Heart left ventricle (tissue), 13 donors: ENCODE results near the gene LAMA2.

ENCODE experiments used
- POLR2A ChIP-seq, 2 donors: fragments of 450-650 bp; IDR thresholded peaks; one replicate each; pipeline ENCODE4 v1.6.1; 2017; ENCODE audit warnings: antibody characterized with exemption in 2 of 2, mild to moderate bottlenecking in 2 of 2, moderate library complexity in 2 of 2
- TF ChIP-seq, protein P1 (sequence below), 12 donors: fragments of 200-600 bp; sonication (generic) in 4 of 12; IDR thresholded peaks; one replicate each; pipeline versions ENCODE4 v1.5.0 to v1.8.0; 2018 to 2022; ENCODE audit warnings: antibody characterized with exemption in 12 of 12, mild to moderate bottlenecking in 5 of 12
- donor health status: ischemic (EF 13 %, LVEDD 7.1; RV severe dilation, severe dysfunction).
- donor health status: DM: no; HTN: yes; CAD: no.
- donor health status: DM: no; HTN: no; CAD: no.
- donor health status: ischemic (EF 25% LVEDD 6.9; RV normal size, moderate dysfunction).
- donor health status: ischemic (EF 25% LVEDD 5.7; RV mildly dilated, moderate dysfunction).
- donor health status: ischemic (EF 35%, LVEDD 5.7; RV mildly dilated, moderate dysfunction).
- donor health status: nonischemic (EF 11% LVEDD 7.7; RV severe dilation, severe dysfunction).
- donor health status: DM: yes; HTN: yes; CAD: no.
- donor health status: PGD.
- donor health status: ischemic (EF 29% LVEDD 5.4; RV normal size, mild dysfunction).
- donor health status: nonischemic (EF 23%, LVEDD 6.1; RV moderate dilation, normal function).

DNA sequence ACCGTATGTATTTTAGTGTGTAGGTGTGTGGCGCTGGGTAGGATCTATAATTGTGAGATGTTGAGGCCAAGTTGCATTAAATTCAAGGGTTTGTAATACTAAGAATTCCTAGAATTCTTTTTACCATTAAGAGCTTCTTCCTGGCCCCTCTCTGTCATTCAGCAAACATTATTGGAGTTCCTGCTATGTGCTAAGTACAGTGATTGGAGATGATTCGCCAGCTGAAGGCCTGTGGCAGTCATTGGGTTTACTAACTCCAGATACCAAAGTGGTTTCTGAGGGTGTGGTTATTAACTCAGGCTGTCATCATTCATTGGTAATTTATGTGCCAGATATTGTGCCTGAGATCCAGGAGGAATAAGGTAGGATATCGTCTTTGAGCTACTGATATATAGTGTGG is 167.1 kb downstream of the LAMA2 start:
- TF ChIP-seq, protein P1, sequence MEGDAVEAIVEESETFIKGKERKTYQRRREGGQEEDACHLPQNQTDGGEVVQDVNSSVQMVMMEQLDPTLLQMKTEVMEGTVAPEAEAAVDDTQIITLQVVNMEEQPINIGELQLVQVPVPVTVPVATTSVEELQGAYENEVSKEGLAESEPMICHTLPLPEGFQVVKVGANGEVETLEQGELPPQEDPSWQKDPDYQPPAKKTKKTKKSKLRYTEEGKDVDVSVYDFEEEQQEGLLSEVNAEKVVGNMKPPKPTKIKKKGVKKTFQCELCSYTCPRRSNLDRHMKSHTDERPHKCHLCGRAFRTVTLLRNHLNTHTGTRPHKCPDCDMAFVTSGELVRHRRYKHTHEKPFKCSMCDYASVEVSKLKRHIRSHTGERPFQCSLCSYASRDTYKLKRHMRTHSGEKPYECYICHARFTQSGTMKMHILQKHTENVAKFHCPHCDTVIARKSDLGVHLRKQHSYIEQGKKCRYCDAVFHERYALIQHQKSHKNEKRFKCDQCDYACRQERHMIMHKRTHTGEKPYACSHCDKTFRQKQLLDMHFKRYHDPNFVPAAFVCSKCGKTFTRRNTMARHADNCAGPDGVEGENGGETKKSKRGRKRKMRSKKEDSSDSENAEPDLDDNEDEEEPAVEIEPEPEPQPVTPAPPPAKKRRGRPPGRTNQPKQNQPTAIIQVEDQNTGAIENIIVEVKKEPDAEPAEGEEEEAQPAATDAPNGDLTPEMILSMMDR (IDR thresholded peaks at IDR 0.05) = no peak
- no peak for TF ChIP-seq POLR2A (IDR thresholded peaks at IDR 0.05)
